NCI-H187 treated with DMSO at 0.1 percent for 48 hours (cell line): ENCODE measurements around the gene C17orf107.
A peak's percentile ranks its signal among the peaks of the same experiment; 100 is the strongest.

ENCODE experiments used
- DNase-seq: peaks from one replicate; lab custom pipeline; 2025; lab: John Stamatoyannopoulos, UW

The C17orf107 gene

DNA sequence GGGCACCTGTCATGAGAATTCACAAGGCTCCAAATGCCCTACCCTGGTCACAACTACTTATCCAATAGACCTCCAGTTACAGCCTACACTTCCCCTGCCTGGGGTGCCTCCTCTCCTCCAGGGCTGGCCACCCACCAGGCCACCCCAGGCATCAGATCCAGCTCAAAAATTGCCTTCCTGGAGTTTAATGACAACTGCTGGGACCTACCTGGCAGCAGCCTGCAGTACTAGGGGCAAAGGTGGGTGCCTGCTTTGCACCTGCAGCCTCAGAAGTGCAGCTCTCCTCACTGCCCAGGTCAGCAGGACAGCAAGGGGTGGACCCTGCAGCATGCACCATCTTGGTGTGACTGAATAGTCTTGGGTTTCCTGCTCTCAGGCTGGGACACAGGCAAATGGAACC lies 36.3 kb downstream of the C17orf107 start:
- no peak for DNase-seq

DNA sequence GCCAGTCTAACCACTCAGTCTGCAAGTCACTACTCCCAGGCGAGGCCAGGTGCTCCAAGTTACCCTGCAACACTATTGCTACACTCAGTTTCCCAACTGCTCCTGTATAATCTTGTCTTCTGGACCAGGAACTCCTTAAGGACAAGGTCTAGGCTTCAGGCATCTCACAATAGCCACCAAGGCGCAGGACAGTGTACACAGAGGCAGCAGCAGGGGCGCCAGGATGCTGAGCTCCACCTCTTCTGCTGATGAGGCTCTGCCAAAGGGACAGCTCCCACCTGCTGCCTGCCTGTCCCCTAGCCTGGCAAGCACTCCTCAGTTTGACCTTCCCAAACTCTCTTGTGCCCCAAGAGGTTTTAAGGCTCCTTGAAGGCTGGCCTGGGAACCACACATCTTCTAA lies 37.1 kb downstream of the C17orf107 start:
- DNase-seq = no peak

DNA sequence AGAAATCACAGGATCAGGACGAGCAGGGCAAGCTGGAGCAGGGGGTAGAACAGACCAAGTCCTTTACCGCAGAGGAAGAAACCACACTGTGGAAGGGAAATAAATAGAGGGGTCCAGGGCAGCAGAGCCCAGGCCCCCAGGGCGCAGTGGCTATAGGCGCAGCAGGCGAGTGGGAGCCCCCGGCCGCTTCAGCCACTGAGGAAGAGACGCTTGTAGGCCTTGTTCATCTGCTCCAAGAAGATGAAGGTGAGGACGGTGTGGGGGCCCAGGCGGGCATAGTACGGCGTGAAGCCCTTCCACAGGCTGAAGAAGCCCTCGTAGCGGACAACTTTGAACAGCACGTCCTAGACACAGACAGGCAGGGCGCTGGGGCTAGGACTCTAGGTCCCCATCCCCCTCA lies 38.2 kb downstream of the C17orf107 start:
- no peak for DNase-seq

DNA sequence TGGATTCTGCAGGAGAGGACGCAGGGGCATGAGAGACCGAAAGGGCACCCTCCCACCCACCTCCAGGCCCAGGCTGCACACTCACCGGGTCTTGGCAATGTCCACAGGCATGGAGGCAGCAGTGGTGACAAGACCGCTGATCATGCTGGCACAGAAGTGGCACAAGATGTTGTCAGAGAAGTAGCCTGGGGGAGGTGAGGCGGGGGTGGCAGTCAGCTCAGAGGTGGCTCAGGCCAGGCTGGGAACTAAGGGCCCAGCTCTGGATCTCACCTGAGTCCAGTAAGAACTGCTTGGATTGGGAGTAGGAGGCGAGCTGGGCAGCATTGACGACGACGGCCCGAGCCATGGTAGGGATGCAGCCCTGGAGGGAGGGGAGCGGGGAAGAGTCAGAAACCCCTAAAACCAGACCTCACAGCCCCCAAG lies 38.7 kb downstream of the C17orf107 start:
- no peak for DNase-seq

DNA sequence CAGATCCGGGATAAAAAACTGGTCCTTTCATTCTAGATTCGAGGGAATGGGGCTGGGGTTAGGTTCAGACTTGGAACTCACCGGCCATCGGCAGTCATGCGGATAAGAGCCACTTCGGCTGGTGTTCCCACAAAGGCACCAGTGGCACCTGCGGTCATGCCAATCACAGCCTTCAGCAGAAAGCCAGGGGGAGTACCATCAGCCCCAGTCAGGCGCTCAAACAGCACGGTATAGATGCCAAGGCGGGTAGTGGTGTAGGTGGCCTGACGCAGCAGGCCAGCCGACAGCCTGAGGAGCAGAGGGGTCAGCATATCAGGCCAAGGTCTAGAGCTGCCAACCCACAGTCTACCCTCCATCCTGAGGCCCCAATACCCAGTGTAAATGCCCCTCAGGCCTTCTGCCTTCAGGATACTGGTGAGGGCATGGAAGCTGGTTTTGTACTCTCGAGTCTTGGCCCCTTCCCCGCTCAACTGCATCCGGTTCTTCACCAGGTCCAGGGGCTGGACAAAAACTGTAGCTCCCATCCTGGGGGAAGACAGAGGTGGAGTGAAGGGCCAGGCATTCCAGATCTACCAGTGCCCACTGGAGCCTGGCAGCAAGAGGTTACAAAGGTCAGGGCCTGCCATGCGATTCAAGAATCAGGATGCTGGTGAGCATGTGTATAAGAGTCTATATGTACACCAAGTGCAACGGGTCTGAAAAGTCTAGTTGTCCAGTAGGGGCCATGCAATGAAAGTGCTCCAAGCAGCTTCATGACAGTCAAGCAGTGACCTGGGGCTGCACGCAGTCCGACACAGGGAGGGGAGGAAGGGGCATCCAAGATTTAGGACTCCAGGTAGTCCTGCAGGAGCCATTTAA lies 39.6 kb downstream of the C17orf107 start:
- no peak for DNase-seq

DNA sequence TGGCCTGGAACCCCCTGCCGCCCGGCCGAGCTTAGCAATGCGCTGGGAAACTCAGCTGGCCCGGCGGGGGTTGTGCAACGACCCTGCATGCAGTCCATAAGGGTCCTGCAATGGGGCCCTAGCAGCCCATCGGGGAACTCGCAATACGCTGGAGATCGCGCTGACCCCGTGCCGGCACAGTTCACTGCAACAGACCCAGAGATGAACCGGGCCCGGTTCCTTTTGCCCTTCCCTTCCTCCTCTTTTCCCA lies 40.1 kb downstream of the C17orf107 start:
- no peak for DNase-seq

DNA sequence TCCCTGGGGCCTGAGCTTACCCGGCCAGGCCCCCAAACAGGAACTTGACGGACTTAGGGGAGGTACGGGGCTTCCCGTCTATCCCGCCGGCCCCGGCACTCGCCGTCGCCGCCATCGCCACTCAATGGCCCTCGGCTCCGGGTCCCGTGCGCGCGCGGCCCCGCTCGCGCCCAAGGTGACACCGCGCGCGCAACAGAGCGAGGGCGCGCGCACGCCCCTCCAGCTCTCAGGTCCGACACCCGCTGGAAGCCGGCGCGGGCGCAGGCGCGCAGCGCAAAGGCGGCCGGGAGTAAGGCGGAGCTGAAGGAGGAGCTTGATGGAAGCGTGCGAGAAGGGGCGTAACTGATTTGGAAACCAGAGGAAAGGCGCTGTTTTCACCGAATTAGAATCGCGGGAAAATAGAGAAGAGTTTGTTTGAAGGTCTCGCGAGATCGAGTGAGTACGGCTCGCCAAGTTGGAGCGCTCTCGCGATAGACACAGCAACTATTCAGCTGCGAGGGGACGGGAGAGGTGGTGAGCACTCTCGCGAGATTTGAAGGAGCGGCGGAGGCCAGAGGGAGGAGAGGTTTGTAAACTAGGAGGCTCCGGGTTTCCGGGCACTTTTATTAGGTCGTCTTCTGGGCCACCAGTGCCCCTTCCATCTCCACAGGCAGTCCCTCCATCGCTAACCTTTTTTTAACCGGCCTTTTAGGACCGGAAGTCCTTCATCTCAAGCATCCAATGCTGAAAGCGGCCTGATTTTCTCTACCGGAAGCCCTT lies 40.6 kb downstream of the C17orf107 start, which contains the start of the genes RNF167 and SLC25A11:
RNF167 (plus strand) TSS at position 473 of the 759 bp plus-strand sequence. CDS start 642 bp downstream, outside the sequence.
SLC25A11 (minus strand) TSS at position 251 of the 759 bp plus-strand sequence; CDS start at position 115, 136 bp downstream.
- peak; percentile 68 for DNase-seq

DNA sequence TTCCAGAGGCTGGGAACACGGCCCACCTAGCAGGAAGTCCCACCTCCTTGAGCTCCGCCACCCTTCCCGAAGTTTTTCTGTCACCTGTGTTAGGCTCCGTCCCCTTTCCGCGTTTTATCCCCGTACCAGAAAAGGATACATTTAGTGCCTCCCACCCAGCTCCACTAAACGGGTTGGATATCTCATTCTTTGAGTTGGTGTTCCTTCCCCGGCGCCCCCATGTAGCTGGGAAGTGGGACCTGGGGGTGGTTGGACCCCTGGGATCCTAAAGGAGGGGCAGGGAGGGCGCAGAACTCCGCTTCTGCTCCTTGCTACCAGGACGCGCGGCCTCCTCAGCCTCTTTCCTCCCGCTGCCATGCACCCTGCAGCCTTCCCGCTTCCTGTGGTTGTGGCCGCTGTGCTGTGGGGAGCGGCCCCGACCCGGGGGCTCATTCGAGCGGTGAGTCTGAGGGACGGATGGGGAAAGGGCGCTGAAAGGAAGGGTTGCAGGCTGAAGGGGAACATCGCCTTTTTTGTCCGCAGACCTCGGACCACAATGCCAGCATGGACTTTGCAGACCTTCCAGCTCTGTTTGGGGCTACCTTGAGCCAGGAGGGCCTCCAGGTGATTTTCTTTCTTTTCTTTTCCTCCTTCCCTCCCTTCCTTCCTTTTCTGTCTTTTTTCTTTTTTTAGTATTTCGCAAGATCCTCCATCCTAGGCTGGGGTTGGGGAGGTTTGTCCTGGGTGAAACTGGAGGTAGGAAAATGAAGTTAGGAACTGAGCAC lies 41.4 kb downstream of the C17orf107 start:
- DNase-seq = no peak

DNA sequence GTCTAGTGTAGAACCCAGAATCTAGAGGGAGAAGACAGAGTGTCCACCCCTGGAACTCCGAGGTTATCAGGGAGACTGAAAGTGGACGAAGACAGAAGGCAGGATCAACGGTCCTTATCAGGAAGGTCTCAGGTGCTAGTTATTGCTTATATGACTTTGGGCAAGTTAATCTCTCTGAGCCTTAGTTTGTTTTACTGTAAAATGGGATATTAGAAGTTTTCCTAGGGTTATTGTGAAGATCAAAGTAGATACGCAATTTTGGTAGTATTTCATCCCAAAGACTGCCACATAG lies 41.9 kb downstream of the C17orf107 start:
- DNase-seq = no peak

DNA sequence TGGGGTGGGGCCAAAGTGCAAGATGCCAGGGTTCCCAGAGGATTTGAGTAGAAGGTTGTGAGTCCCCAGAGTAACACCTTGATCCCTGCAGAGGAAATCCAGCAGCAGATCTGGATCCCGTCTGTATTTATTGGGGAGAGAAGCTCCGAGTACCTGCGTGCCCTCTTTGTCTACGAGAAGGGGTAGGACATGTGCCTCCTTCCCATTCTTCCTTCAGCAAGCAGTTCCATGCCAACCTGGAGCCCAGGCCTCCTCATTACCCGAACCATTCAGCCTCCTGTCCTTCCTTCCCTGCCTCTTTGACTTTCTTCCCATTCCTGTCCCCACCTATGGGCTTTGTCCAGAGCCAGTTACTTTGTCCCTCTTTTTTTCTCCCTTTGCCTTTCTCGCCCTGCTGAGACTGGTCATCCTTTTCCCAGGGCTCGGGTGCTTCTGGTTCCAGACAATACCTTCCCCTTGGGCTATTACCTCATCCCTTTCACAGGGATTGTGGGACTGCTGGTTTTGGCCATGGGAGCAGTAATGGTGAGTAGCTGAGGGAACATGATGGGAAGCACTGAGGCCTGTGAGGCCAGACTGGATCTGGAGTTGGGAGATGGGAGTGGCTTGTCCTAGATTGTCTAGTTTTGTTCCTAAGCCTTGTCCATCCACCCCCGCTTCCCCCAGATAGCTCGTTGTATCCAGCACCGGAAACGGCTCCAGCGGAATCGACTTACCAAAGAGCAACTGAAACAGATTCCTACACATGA lies 43.6 kb downstream of the C17orf107 start:
- no peak for DNase-seq

DNA sequence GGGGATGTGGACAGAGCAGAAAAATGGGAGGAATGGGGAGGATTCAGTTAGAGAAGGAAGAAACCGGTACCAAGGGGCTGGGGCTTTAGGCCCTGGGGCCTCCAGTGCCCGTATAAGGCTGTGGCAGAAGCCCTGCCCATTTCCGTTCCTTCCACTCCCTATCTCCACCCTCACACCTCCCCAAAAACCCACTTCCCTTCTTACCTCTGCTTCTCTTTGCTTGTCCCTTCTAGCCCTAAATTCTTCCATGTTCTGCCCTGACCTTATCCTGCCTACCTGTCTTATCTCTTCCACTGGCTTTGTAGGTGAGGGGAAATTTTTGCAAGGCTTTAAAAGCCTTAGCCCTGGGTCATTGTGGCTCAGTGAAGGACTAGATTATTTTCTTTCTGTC lies 44.8 kb downstream of the C17orf107 start:
- DNase-seq = no peak

DNA sequence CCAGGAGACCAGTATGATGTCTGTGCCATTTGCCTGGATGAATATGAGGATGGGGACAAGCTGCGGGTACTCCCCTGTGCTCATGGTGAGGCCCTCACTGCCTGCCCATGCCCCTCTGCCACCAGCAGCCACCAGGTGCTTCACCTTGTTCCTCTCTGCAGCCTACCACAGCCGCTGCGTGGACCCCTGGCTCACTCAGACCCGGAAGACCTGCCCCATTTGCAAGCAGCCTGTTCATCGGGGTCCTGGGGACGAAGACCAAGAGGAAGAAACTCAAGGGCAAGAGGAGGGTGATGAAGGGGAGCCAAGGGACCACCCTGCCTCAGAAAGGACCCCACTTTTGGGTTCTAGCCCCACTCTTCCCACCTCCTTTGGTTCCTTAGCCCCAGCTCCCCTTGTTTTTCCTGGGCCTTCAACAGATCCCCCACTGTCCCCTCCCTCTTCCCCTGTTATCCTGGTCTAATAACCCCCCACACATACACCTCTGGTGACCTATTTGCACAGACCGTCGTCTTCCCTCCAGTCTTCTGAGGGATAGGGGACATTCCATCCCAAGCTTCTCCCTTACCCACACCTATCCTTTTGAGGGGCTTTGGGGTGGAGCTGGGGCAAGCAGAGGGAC lies 45.3 kb downstream of the C17orf107 start:
- no peak for DNase-seq

DNA sequence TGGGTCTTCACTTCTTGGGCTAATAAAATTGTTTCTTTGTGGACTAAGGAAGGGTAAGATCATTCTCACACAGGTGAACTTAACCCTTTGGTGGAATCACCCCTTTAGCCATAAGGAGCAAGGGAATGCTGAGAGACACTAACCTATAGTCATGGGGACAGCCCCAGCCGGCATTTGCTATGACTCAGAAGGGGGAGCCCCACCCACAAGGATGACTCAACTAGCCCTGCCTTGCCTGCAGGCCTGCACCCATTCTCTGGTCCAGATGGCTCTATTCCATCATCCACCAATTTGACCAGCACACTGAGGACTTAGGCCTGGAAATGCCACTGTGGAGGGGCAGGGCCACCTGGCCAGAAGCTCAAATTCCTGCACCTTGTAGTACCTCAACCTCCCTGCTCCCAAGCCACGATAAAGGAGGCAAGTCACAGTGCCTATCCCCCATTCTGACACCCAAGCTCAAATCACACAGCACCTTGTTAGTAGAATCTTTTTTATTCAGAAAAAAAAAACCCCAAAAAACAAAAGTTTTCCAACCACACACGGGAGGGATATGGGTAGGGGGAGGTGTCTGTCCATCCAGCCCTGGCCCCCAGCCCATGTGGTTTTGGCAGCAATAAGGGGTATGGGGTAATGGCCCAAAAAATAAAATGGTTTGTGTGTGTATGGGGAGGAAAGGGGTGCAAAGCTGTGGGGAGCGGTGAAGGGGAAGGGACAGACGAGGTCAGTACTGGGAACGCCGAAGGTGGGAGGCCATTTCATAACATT lies 46.0 kb downstream of the C17orf107 start:
- no peak for DNase-seq

DNA sequence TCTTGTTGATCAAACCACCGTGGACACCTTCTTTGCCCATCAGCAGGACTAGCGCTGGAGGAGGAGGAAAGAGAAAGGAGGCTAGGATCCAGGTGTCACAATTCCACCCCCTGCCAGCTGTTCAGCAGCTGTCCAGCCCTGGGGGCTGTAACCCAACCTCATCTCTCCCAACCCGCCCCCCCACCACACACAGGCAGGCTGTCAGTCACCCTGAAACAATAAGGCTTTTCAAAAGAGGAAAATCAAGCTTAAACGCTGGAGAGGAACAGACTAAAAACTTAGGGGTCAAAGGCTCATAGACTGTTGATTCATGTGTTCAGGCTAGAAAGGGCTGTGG lies 46.6 kb downstream of the C17orf107 start:
- DNase-seq = no peak

DNA sequence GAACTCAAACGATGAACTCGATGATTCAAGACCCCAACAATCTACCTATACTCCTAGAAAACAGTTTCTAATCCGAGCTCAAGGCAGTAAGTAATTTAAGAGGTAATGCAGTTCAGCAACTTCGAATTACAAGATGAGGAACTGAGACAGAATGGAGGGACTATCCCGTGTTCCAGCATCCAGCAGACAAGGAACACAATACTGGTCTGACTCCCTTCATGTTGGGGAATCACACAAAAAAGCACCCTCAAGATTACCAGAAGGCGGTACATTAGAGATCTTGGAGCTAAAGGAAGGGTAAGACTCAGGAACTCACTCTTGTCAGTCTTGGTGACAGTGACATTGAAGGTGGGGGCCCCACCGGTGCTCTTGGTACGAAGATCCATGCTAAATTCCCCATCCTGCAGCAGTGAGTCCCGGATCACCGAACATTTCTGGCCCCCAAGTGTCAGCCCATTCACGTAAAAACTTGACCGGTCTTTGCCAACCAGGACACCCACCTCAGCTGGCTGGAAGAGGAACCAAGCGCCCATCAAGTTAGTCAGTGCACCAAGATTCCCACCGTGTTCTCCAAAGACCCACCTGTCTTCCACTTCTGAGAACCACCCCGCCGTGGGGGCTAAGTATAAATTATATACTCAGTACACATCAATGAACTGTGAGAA lies 47.1 kb downstream of the C17orf107 start:
- DNase-seq = no peak

DNA sequence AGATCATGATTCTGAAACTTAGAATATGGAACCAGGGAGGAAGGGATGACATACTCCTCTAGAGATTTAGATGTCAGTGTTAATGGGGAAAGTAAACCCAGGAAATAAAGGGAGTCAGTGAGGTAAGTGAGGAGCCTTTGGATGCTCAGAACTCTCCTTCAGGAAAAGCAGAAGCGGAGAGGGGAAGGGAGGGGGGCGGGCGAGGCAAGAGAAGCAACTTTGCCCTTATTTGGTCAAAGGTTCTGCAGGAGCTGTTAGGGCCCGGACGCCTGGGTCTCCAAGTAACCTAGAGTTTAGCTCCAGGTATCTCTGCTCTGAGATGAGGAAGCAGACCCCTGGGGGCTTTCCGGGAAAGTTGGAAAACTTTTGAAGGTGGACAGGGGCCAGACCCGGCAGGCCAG lies 47.7 kb downstream of the C17orf107 start:
- no peak for DNase-seq

DNA sequence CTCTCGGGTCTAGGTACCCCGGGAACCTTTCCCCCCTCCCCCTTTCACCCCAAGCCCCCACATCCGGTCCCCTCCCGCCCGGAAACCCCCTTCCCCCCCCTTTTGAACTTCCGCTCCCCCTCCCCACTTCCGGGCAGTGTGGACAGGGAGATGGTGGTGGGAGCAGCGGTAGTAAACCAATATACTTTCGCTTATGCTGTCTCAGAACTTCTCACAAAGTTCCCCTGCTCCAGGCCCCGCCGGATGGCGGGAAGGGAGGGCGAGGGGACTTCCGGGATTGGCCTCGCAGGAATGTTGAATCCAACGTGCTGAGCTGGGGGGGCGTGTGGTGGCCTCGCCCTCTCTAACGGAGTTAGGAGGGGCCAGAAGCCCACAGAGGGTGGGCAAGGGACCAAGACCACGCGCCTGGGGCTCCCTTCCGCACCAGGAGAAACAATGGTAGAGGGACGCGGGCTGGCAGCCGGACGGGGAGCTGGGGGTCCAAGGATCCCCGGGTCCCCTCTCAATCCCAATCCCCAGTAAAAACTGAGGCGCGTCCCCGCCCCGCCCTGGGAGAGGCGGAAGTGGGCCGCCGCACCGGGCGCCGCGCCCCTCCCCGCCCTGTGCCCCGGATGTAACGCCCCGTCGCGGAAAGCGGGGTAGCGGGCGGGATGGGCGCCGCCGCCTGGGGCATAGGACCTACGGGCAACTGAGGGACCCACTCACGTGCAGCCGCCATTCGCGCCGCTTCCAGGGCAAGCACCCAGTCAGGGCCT lies 48.3 kb downstream of the C17orf107 start:
- DNase-seq = no peak

DNA sequence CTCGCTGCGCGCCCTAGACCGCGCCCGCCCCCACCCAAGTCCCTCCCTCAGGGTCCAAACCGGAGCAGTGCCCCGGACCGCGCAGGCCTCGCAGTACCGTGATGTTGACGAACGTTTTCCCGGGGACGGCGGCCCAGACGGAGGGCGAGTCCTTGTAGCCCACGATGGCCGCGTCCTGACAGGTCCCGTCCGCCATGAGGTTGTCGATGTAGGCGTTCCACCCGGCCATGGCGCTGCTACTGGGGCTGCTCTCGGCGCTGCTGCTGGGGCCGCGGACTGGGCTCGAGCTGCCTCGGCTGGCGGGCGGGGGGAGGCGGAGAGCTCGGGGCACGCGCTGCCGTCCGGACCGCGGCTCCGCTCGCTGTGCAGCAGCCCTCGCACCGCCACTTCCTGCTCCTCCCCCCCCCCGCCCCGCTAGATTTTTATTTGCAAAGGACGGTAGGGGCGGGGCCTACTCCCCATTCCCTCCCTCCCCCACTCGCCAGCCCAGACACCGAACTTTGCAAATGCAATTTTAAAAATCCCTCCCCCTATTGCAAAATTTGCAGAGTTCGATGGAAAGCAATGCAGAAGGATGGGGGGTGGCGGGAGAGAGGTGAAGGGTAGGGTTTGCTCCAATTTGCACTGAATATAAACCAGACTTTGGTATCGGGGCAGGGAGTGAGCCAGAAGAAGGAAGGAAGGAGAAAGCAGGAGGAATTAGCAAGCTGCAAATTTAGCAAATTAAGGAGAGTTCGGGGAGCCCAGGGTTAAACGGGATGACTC lies 49.0 kb downstream of the C17orf107 start, which contains the start of gene PFN1:
PFN1 (minus strand) TSS at position 365 of the 765 bp plus-strand sequence; CDS start at position 229, 136 bp downstream.
- DNase-seq = peak; percentile 13

DNA sequence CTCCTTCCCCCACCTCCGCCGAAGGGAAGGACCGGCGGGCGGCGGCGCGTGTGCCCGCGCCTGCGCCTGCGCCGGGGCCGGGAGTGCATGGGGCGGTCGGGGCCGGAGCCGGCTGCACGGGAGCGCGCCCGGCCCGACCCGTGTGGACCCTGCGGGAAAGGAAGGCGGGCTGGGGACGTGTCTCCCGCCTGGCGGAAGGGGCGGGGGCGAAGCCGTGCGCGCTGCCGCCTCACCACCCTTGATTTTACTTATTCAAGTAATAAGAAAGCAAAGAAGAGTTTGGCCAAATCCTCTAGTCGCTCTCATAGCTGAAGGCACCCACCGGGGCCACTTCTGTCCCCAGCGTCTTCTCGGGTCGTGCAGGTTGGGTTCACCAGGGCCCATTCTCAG lies 49.6 kb downstream of the C17orf107 start:
- no peak for DNase-seq
